ENCODE results near the gene BMP5.

BMP5 gene

DNA sequence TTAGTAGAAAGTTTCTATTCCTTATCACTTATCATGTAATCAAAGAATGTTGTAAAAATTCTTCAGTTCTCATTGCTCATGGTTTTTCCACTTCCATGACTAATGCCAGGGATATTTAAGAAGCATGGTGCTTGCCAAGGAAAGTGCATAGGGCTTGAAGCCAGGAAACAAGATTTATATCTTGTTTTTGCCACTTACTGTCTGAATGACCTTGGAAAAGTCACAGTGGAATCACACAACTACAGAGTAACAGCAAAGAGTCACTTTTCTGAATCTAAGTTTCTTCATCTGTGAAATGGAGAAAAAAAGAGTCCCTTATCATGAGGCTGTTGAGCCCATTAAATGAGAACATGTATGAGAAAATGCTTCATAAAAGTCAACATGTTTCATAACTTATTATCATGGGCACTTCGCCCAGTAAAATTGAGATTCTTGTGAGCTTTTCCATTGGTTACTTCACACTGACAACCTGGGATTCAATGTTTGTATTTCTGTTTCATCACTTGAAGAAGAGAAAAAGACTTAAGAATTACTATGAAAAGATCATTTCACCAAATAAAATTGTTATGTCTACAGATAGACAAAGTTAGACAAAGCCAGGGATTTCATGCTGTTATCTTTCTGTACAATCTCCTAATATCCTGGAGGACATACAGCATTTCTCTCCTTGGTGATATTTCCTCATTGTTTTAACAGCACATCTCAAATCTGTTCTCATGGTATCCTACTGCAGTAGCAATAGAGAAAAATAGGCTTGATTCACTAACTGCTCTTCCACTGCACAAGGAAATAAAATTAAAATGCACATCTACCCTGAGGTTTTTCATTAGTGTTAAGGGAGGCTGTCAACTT, 7.6 kb upstream of the BMP5 start:
- H3K79me2 ChIP-seq (ENCODE audit: low read length), result no peaks in the 10 kb centered on the region
- TF ChIP-seq EZH2phosphoT487 (IDR thresholded peaks at IDR 0.05; ENCODE audit: low read depth), result no peak
- TF ChIP-seq, protein P1, sequence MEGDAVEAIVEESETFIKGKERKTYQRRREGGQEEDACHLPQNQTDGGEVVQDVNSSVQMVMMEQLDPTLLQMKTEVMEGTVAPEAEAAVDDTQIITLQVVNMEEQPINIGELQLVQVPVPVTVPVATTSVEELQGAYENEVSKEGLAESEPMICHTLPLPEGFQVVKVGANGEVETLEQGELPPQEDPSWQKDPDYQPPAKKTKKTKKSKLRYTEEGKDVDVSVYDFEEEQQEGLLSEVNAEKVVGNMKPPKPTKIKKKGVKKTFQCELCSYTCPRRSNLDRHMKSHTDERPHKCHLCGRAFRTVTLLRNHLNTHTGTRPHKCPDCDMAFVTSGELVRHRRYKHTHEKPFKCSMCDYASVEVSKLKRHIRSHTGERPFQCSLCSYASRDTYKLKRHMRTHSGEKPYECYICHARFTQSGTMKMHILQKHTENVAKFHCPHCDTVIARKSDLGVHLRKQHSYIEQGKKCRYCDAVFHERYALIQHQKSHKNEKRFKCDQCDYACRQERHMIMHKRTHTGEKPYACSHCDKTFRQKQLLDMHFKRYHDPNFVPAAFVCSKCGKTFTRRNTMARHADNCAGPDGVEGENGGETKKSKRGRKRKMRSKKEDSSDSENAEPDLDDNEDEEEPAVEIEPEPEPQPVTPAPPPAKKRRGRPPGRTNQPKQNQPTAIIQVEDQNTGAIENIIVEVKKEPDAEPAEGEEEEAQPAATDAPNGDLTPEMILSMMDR (IDR thresholded peaks at IDR 0.05; ENCODE audit: low read depth, low read length), result no peak
- H3K4me3 ChIP-seq (ENCODE audit: low read length), result no peak overlapping the region
- H2AFZ ChIP-seq (ENCODE audit: low read depth, low read length), result no peak overlapping the region
- peaks cover 4% of the 10 kb centered on the region for H3K4me1 ChIP-seq (ENCODE audit: low read length)
- H3K27ac ChIP-seq (ENCODE audit: low read length), result no peak overlapping the region
- no peaks in the 10 kb centered on the region for H3K27me3 ChIP-seq (ENCODE audit: low read depth, low read length)
- no peaks in the 10 kb centered on the region for H3K36me3 ChIP-seq (replicated peaks; ENCODE audit: low read depth, low read length)
- H3K9ac ChIP-seq (ENCODE audit: low read length), result no peak overlapping the region
- no peak overlapping the region for H3K4me2 ChIP-seq (ENCODE audit: low read length)
- no peaks in the 10 kb centered on the region for H3K9me3 ChIP-seq (ENCODE audit: insufficient read depth, low read length)
- no peaks in the 10 kb centered on the region for H4K20me1 ChIP-seq (ENCODE audit: insufficient read depth, low read length)

DNA sequence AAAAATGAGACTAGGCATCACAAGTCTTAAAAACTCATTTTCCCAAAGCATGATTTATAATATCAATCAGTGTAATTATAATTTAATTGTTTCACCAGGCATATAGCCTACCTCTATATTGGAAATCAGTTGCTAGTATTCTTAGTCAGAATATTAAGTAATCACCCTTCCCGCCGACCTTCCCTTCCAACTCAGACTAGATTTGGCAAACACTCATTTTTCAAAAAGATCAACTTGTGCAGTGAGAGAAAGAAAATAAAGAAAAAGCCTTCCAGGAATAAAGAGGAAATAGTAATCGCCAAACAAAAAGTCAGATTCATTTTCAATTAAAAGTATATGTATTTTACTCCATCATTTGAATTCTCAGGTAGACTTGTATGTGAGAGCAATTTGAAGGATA, 1.9 kb upstream of the BMP5 start:
- Histone ChIP-seq H3K4me1 (ENCODE audit: low read length) (0 out of 2 replicates have a peak, but pooled peaks cover 5% of the 10 kb centered on the region), H2AFZ (ENCODE audit: low read depth, low read length) (no peak overlapping the region), H3K4me3 (ENCODE audit: low read length) (no peak overlapping the region), H3K9ac (ENCODE audit: low read length) (no peak overlapping the region), H3K79me2 (ENCODE audit: low read length) (no peaks in the 10 kb centered on the region), H3K27ac (ENCODE audit: low read length) (no peak overlapping the region), H3K27me3 (ENCODE audit: low read depth, low read length) (no peaks in the 10 kb centered on the region), H4K20me1 (ENCODE audit: insufficient read depth, low read length) (no peaks in the 10 kb centered on the region), H3K9me3 (ENCODE audit: insufficient read depth, low read length) (no peaks in the 10 kb centered on the region), H3K4me2 (ENCODE audit: low read length) (no peak overlapping the region), H3K36me3 (replicated peaks; ENCODE audit: low read depth, low read length) (no peaks in the 10 kb centered on the region)
- no peak for TF ChIP-seq EZH2phosphoT487 (IDR thresholded peaks at IDR 0.05; ENCODE audit: low read depth)
- TF ChIP-seq, protein P1 (IDR thresholded peaks at IDR 0.05; ENCODE audit: low read depth, low read length), result no peak

DNA sequence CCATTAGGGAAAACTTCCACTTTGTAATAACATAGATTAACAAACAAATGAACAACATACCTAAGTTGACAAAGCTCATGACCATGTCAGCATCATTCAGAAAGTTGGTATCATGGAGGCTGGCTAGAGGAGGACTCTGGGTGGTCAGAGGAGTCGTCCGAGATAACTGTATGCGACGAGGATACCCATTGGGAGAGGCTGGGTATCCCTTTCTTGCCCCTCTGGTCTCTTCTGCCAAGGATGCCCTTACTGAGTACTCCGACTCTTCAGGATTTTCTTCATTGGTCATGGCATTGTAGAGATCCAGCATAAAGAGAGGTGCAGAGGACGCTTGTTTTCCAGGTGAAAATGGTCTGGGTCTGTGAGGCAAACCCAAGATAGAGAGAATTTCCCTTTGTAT, 1.1 kb downstream of the BMP5 start:
- Histone ChIP-seq H3K9ac (ENCODE audit: low read length) (no peak overlapping the region), H3K27ac (ENCODE audit: low read length) (no peak overlapping the region), H3K4me3 (ENCODE audit: low read length) (no peak overlapping the region), H3K4me2 (ENCODE audit: low read length) (no peak overlapping the region), H3K36me3 (replicated peaks; ENCODE audit: low read depth, low read length) (no peaks in the 10 kb centered on the region), H3K27me3 (ENCODE audit: low read depth, low read length) (no peaks in the 10 kb centered on the region), H3K9me3 (ENCODE audit: insufficient read depth, low read length) (no peaks in the 10 kb centered on the region), H3K4me1 (ENCODE audit: low read length) (peaks cover 31% of the 10 kb centered on the region), H2AFZ (ENCODE audit: low read depth, low read length) (no peak overlapping the region), H3K79me2 (ENCODE audit: low read length) (no peaks in the 10 kb centered on the region), H4K20me1 (ENCODE audit: insufficient read depth, low read length) (no peaks in the 10 kb centered on the region)
- TF ChIP-seq, protein P1 (IDR thresholded peaks at IDR 0.05; ENCODE audit: low read depth, low read length), result no peak
- TF ChIP-seq EZH2phosphoT487 (IDR thresholded peaks at IDR 0.05; ENCODE audit: low read depth), result no peak

DNA sequence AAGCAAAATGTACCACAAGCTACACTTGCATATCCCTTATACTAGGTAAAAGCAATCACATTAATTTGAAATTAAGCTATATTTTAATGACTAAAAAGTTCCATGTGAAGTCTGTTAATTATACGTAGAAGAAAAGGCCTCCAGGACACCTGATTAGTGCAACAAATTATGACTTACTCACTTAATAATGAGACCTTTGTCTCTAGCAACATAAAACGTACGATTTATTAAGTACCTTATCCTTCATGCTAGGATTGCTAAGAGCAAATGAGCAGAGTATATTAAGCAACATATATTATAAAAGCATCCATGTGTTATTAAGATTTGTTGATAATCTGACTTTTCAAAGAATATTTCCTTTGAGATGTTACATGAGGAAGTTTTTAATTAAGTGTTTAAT, 2.5 kb downstream of the BMP5 start:
- H2AFZ ChIP-seq (ENCODE audit: low read depth, low read length), result no peak overlapping the region
- no peak for TF ChIP-seq EZH2phosphoT487 (IDR thresholded peaks at IDR 0.05; ENCODE audit: low read depth)
- TF ChIP-seq, protein P1 (IDR thresholded peaks at IDR 0.05; ENCODE audit: low read depth, low read length), result no peak
- no peak overlapping the region for H3K4me2 ChIP-seq (ENCODE audit: low read length)

More for the DNA sequence above, 2.5 kb downstream of the BMP5 start:
- H3K9ac ChIP-seq (ENCODE audit: low read length), result no peak overlapping the region
- H3K27ac ChIP-seq (ENCODE audit: low read length), result no peak overlapping the region
- H3K4me1 ChIP-seq (ENCODE audit: low read length), result peaks cover 42% of the 10 kb centered on the region
- no peaks in the 10 kb centered on the region for H3K9me3 ChIP-seq (ENCODE audit: insufficient read depth, low read length)
- H3K36me3 ChIP-seq (replicated peaks; ENCODE audit: low read depth, low read length), result no peaks in the 10 kb centered on the region
- H3K4me3 ChIP-seq (ENCODE audit: low read length), result no peak overlapping the region
- H3K27me3 ChIP-seq (ENCODE audit: low read depth, low read length), result no peaks in the 10 kb centered on the region
- no peaks in the 10 kb centered on the region for H3K79me2 ChIP-seq (ENCODE audit: low read length)
- H4K20me1 ChIP-seq (ENCODE audit: insufficient read depth, low read length), result no peaks in the 10 kb centered on the region
